Fibroblast of peridontal ligament (primary cell): ENCODE results near the gene ALPL.

Experiments
- DNase-seq: peaks from one replicate; pipeline ENCODE4 v3.0.0-alpha.2; 2010; ENCODE audit errors: extremely low read depth

The ALPL gene

GRCh38 chr1:21598904-21599303 lies 89.7 kb downstream of the ALPL start:
- no peak for DNase-seq

DNA sequence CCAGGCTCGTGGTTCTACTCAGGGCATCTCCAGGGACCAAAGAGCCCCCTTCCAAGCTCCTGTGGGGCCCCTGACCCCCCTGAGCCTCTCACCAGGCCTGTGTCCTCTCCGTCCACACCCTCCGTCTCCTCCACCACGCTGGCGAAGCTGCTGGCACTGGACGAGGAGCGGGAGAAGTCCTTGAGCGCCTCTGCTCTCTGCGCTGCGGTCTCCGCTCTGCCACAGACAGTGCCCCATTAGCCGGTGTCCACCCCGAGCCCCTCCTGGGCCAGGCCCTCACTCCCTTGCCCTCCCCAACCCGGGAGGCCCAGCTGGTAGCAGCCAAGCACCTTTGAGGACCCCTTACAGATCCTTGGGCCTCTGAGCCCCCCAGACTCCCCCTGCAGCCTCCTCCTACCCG lies 90.2 kb downstream of the ALPL start:
- no peak for DNase-seq

DNA sequence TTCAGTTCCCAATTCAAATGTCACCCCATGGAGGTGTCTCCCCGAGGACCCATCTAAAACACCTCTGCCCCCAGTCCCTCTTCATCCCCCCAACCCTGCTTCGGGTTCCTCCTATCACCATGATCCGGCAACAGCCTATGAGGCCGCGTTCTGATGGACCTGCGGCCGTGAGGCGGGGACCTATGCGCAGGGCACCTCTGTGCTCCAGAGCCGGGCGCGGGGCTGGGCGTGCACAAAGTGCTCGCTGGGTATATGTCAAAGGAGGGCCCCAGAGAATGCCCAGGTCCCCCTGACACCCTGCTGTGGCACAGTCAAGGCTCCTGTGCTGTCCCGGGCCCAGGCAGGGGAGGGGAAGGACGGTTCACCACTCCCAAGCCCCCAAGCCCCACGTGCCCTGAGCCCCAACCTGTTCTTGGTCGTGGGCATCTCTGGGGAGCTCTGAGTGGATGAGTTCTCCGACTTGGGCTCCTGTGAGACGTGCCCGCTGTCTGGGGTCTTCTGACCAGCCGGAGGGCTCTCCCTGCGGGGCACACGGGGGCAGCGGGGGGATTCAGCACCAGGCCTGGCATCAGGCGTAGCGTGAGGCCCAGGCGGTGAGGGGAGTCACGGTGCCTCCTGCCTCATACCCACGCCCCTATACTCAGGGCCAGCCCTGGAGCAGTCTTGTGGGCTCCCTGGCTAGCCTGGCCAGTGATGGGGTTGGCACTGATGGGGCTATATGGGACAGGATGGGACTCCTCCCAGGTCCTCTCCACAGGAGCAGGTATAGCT lies 92.2 kb downstream of the ALPL start:
- no peak for DNase-seq

- DNase-seq, result no peak
Measured at GRCh38 chr1:21603177-21604138, 94.2 kb downstream of the ALPL start.

DNA sequence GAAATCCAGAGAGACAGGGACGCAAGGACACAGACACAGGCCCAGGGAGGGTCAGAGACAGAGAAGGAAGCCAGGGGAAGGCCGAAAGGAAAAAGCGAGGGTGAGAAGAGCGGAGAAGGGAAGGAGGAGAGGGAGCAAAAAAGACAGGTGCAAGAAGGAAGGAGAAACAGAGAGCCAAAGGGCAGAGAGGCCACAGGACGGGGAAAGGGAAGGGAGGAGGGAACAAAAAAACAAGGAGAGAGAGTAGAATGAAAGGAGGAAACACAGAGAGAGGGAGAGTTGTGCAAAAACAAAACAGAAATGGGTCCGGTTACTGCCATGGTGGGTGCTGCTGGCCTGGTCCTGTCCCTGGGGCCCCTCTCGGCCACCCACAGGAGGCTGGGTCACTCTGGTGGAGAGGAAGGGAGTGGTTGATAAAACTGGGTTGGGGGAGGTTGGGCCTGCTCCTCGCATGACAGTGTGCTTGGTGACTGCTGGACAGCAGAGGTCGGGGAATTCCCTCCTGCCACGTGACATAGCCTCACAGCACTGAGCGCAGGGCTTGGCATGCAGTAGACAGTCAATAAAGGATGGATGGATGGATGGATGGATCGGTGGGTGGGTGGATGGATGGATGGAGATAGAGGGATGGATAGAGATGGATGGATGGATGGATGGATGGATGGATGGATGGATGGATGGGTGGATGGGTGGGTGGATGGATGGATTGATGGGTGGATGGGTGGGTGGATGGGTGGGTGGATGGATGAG lies 95.2 kb downstream of the ALPL start:
- DNase-seq, result no peak

GRCh38 chr1:21605012-21605715 lies 95.9 kb downstream of the ALPL start:
- no peak for DNase-seq

GRCh38 chr1:21605964-21606705 lies 96.9 kb downstream of the ALPL start:
- DNase-seq, result no peak

GRCh38 chr1:21607549-21608529 lies 98.6 kb downstream of the ALPL start:
- no peak for DNase-seq

DNA sequence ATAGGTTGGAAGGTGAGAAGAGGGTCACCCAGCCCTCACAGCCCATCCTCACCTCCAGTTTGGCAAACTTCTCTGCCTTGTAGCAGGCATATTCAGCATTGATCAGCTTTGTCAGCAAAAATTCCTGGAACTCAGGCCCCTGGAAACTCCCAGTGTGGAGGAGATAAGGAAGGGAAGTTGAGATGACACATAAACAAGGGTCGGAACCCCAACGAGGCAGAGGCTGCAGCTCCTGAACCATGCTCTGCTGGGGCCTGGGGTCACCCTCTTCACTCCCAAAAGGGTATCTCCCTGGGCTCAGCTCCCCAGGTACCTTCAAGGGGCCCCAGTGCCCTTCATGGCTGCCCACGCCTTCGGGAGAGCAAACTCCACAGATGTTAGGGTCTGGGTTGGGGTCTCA lies 99.6 kb downstream of the ALPL start:
- DNase-seq, result no peak

DNA sequence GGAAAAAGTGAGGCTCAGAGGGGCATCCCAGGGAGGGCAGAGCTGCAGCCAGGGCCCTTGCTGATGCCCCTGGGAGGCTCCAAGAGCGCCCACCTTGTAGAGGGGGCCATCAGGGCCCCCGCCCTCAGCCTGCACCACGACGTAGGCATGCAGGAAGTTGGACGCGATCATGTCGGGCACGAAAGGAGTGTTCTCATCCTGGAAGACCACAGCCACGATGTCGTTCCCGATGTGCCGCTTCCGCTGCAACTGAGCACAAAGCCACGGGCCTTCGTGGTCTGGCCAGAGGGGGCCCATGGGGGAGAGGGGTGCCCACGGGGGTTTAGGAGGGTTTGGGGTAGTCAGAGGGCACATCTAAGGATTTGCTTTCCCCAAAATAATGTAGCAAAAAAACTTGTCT lies 100.8 kb downstream of the ALPL start:
- no peak for DNase-seq

GRCh38 chr1:21610989-21611785 lies 102.0 kb downstream of the ALPL start:
- no peak for DNase-seq

DNA sequence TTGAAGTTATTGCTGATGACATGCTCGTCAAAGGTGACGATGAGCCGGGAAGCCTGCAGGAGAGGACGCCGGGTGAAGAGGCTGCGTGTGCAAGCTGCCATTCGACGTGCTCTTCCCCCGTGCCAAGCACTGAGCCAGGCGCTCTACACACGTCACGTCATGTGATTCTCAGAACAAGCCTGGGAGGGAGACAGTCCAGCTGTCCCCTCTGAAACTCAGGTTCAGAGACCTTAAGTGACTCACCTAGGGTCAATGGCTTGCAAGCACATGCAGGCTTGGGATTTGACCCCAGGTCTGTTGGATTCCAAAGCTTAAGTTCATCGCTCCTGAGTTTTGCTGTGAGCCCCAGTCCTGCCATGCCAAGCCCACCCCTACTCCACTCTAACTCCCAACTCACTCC lies 102.8 kb downstream of the ALPL start:
- no peak for DNase-seq

DNA sequence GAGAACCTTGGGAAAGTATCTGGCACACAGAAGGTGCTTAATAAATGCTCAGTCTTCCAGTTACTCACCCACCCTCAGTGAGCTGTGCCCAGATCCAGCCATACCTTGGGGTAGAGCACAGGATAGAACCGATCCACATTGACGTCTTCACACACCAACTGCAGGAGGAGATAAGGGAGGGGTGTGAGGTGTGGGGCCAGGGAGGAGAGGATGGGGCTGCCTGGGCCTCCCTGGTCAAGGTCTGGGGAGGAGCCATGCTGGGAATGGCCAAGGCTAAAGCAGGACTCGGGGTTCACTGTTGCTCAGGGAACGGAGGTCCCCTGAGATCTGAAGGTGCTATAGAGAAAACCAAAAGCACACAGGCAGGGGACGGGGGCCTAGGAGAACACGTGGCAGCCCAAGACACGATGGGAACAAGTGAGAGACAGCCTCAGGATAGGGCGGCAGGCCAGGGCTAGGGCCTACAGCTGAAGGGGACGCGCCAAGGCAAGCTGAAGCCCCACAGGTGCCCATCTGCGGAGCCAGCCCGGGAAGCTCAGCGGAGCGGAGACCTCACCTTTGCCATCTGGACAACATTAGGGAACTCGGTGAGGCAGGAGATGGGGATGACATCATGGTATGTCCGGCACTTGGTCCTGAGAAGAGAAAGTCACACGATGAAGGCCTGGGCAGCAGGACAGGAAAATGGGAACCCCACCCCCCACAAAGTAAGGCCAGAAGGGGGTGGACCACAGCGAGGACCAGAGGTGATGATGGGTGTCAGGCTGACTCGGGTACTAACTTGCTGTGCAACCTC lies 104.0 kb downstream of the ALPL start:
- no peak for DNase-seq

- no peak for DNase-seq
Measured at GRCh38 chr1:21614419-21615115, 105.3 kb downstream of the ALPL start.

GRCh38 chr1:21616372-21616771 lies 107.1 kb downstream of the ALPL start:
- DNase-seq, result no peak

GRCh38 chr1:21617126-21617738 lies 108.0 kb downstream of the ALPL start:
- DNase-seq, result no peak

- DNase-seq, result no peak
Measured at GRCh38 chr1:21618059-21618458, 108.8 kb downstream of the ALPL start.
